ENCODE results near the gene KIF5B. TPM values are rescaled to one million over a fixed set of nuclear protein-coding genes. Genes with fewer than 3 reads are reported as not detected.
A peak's percentile ranks its signal among the peaks of the same experiment; 100 is the strongest.

The KIF5B gene
- total and polyA plus RNA-seq, 9 of the 15 experiments (the other 6 are each of a cell fraction or from before 2014, with no cell fraction given) = 24.4 to 94.4 (median 68.9) TPM

- TF ChIP-seq PHF8 (IDR thresholded peaks at IDR 0.05; ENCODE audit: borderline replicate concordance, low read length) (no peak), ZNF184 (CRISPR knock-in tag; IDR thresholded peaks at IDR 0.05) (no peak), MIER1 (IDR thresholded peaks at IDR 0.05; ENCODE audit: low read depth) (no peak), TAF15 (IDR thresholded peaks at IDR 0.05; ENCODE audit: low read depth, low read length) (no peak), ARID4B (CRISPR knock-in tag; IDR thresholded peaks at IDR 0.05) (no peak), IRF1 (CRISPR knock-in tag; IDR thresholded peaks at IDR 0.05; ENCODE audit: borderline replicate concordance) (no peak), ZBTB17 (CRISPR knock-in tag; IDR thresholded peaks at IDR 0.05) (no peak), CREB5 (CRISPR knock-in tag; IDR thresholded peaks at IDR 0.05) (no peak), BCL6 (CRISPR knock-in tag; IDR thresholded peaks at IDR 0.05) (no peak), POLR2A (conservative IDR thresholded peaks at IDR 0.05) (0 out of 2 replicates have a peak, but pooled peaks have one; percentile 20), THAP12 (CRISPR knock-in tag; IDR thresholded peaks at IDR 0.05) (no peak), ILF3 (IDR thresholded peaks at IDR 0.05; ENCODE audit: borderline replicate concordance) (0 out of 2 replicates have a peak, but pooled peaks have one; percentile 21), CTCFL (IDR thresholded peaks at IDR 0.05; ENCODE audit: borderline replicate concordance, insufficient read depth, low read depth, low read length, poor library complexity, severe bottlenecking) (no peak), NR1H2 (CRISPR knock-in tag; IDR thresholded peaks at IDR 0.05) (no peak), ZBTB26 (CRISPR knock-in tag; IDR thresholded peaks at IDR 0.05) (no peak)
Observed at GRCh38 chr10:32005050-32005449, 51.2 kb downstream of the KIF5B start (continued).

All from K562 (cell line).